Naive thymus-derived CD8-positive, alpha-beta T cell (primary cell): ENCODE data around the gene AHCYL1. TPM values are rescaled to one million over a fixed set of nuclear protein-coding genes. Genes with fewer than 3 reads are reported as not detected.
"Not testable (repeated sequence)": the region's sequence is repeated elsewhere in the genome, so short reads cannot be mapped to it uniquely, and the experiment has no call there.

Experiments
- ATAC-seq, 2 donors: fragments of 150-1000 bp; cut with Tn5 transposase in 1 of 2; sonication (Bioruptor Pico), chemical (Tn5 transposase) in 1 of 2; 1 replicate in 1 of 2; 2 replicates in 1 of 2; pipeline ENCODE4 v1.10.0; 2021; ENCODE audit warnings: mild to moderate bottlenecking in 2 of 2, moderate library complexity in 2 of 2
- POLR2A ChIA-PET: fragments of 350-600 bp; sonication (Branson Sonifier 250); formaldehyde crosslinking; loops from one replicate; lab custom pipeline; 2021; ENCODE audit warnings: antibody characterized with exemption; lab: Charles Lee
- DNase-seq, 10 donors: peaks; one replicate each; pipeline versions ENCODE4 v3.0.0 to v3.0.0-alpha.2; 2020 to 2022
- H3K27ac Mint-ChIP-seq, 10 donors: one replicate each; pipeline ENCODE4 v1.8.0; 2020 to 2022; ENCODE audit warnings: mild to moderate bottlenecking in 10 of 10, mixed read lengths in 10 of 10, moderate library complexity in 4 of 10, inconsistent platforms in 1 of 10
- H3K27me3 Mint-ChIP-seq, 5 donors: one replicate each; pipeline ENCODE4 v1.8.0; 2021 to 2022; ENCODE audit warnings: mixed read lengths in 5 of 5
- H3K36me3 Mint-ChIP-seq, 3 donors: one replicate each; pipeline ENCODE4 v1.8.0; 2020 to 2022; ENCODE audit warnings: mixed read lengths in 3 of 3, mild to moderate bottlenecking in 2 of 3, inconsistent platforms in 1 of 3
- H3K4me1 Mint-ChIP-seq, 4 donors: one replicate each; pipeline ENCODE4 v1.8.0; 2021 to 2022; ENCODE audit warnings: mixed read lengths in 4 of 4
- H3K4me3 Mint-ChIP-seq, 10 donors: one replicate each; pipeline ENCODE4 v1.8.0; 2020 to 2022; ENCODE audit warnings: mild to moderate bottlenecking in 10 of 10, mixed read lengths in 10 of 10, moderate library complexity in 6 of 10, inconsistent platforms in 1 of 10
- H3K9me3 Mint-ChIP-seq, 9 donors: one replicate each; pipeline ENCODE4 v1.8.0; 2020 to 2022; ENCODE audit warnings: mixed read lengths in 9 of 9, mild to moderate bottlenecking in 3 of 9, inconsistent platforms in 1 of 9, moderate library complexity in 1 of 9
- polyA plus RNA-seq, 3 donors: library from polyadenylated mRNA; unstranded; fragments of 300-500 nt; fragmentation: Illumina TruSeq; gene quantifications; one replicate each; pipeline ENCODE4 v1.2.3, GENCODE V29; 2021
- total RNA-seq, 8 experiments: library from RNA in 2 of 8; stranded (reverse) in 2 of 8; gene quantifications; one replicate each; pipeline ENCODE4 v1.2.3 and lab custom pipeline; 2021 to 2026

AHCYL1 gene
- total RNA-seq (10 to 100 TPM; 37.8 to 38.1 TPM), polyA plus RNA-seq (10 to 100 TPM; 36.8 to 38.6 (median 38.1) TPM), total RNA-seq (lab: John Stamatoyannopoulos, UW) (21.7 to 78.9 (median 72.1) reads per million in 6 experiments)

DNA sequence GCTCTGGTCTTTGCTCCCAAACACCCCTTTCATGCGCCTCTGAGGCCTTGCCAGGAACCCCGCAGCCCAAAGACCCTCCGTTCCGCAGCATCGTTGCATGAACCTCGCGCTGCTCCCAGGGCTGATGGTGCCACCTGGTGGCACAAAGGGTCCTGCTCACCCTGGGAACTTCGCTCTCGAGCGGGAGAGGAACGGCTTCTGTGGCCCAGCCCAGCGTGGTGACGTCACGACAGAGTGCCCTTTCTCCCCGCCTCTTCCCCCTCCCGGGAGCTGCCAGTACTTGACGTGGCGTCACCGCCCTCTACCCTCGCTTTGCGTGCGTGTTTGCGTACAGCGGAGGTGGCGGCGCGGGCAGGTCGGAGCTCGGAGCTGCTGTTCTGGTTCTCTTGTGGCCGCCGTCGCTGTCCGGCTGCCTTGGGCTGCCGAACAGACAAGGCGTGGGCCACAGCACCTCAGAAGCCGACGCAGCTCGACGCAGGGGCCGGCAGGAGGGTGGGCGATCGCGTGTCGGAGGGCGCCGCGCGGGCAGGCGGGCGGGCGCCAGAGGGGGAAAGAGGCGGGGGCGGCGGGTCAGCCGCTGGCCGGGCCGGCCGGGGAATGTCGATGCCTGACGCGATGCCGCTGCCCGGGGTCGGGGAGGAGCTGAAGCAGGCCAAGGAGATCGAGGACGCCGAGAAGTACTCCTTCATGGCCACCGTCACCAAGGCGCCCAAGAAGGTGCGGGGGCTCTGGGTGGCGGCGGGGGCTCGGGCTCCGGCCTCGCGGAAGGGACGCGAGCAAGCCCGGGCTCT, at the start of gene AHCYL1:
TSS of gene AHCYL1 (plus strand) at position 310 of the 791 bp plus-strand sequence. CDS start at position 598, 288 bp downstream.
- Mint-ChIP-seq H3K27me3 (peaks cover 0 to 1% (median 0%) of the 10 kb centered on the region in 5 donors), H3K36me3 (peaks cover 0 to 5% (median 0%) of the 10 kb centered on the region in 3 donors), H3K4me1 (peaks cover 22 to 50% (median 45%) of the 10 kb centered on the region in 4 donors), H3K9me3 (no peaks in the 10 kb centered on the region), H3K4me3 (peak within 1 kb of the TSS; percentile 96 to 99 (median 98)), H3K27ac (peak within 1 kb of the TSS; percentile 91 to 100 (median 98))
- DNase-seq (peak; percentile 96 to 99 (median 99)), ATAC-seq (peak; percentile 96 to 99)
- POLR2A ChIA-PET: interaction anchor here (0.5 to 3.9 kb wide), 21 partner anchors 9 to 563 kb away, joined by 3 to 32 read pairs (median 4); partner anchors contain the start of genes AMPD2, ATXN7L2, CYB561D1 and GNAI3

- ATAC-seq: no peak
- peaks cover 0 to 2% (median 0%) of the 10 kb centered on the region in 5 donors for H3K27me3 Mint-ChIP-seq
- peaks cover 0 to 4% (median 2%) of the 10 kb centered on the region in 4 donors for H3K4me1 Mint-ChIP-seq
- no peak overlapping the region for H3K27ac Mint-ChIP-seq
- no peak for DNase-seq
- H3K4me3 Mint-ChIP-seq: no peak overlapping the region
- peaks cover 0 to 21% (median 8%) of the 10 kb centered on the region in 3 donors for H3K36me3 Mint-ChIP-seq
- H3K9me3 Mint-ChIP-seq: peaks cover 8 to 38% (median 21%) of the 10 kb centered on the region in 9 donors
- POLR2A ChIA-PET: interaction anchor here (0.8 kb wide), 1 partner anchor 43 kb away, joined by 3 read pairs; no protein-coding TSS in a partner anchor
These were observed 49.1 kb upstream of the AHCYL1 start for GRCh38 chr1:109935451-109935900.

DNA sequence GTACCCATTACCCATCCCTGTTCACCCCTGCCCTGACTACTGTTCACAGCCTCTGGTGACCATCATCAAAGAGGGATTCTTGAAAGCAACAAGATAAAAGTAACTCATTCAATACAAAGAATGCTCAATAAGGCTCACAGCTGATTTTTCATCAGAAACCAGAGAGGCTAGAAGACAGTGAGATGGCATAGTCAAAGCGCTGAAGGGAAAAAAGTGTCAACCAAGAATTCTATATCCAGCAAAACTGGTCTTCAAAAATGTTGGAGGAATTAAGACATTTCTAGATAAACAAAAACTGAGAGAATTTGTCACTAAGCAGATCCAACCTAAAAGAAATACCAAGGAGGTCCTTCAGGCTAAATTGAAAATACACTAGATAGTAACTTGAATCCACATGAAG, 46.8 kb upstream of the AHCYL1 start:
- Mint-ChIP-seq H3K27ac (no peak overlapping the region), H3K4me1 (peaks cover 0 to 4% (median 2%) of the 10 kb centered on the region in 4 donors), H3K27me3 (peaks cover 0 to 2% (median 0%) of the 10 kb centered on the region in 5 donors), H3K36me3 (peaks cover 0 to 21% (median 8%) of the 10 kb centered on the region in 3 donors), H3K9me3 (peaks cover 8 to 38% (median 21%) of the 10 kb centered on the region in 9 donors), H3K4me3 (no peak overlapping the region)
- DNase-seq (no peak), ATAC-seq (no peak)
- POLR2A ChIA-PET: no interaction called here

GRCh38 chr1:109938556-109938955, 46.0 kb upstream of the AHCYL1 start:
- peaks cover 8 to 38% (median 21%) of the 10 kb centered on the region in 9 donors for H3K9me3 Mint-ChIP-seq
- H3K36me3 Mint-ChIP-seq: peaks cover 0 to 21% (median 8%) of the 10 kb centered on the region in 3 donors
- H3K4me3 Mint-ChIP-seq: no peak overlapping the region
- peaks cover 0 to 4% (median 2%) of the 10 kb centered on the region in 4 donors for H3K4me1 Mint-ChIP-seq
- H3K27me3 Mint-ChIP-seq: peaks cover 0 to 2% (median 0%) of the 10 kb centered on the region in 5 donors
- POLR2A ChIA-PET: no interaction called here
- no peak for ATAC-seq
- no peak overlapping the region for H3K27ac Mint-ChIP-seq
- no peak for DNase-seq

GRCh38 chr1:109942434-109942833, 42.1 kb upstream of the AHCYL1 start:
- H3K27me3 Mint-ChIP-seq: peaks cover 0 to 2% (median 0%) of the 10 kb centered on the region in 5 donors
- no peak overlapping the region for H3K4me3 Mint-ChIP-seq
- peaks cover 0 to 23% (median 13%) of the 10 kb centered on the region in 9 donors for H3K9me3 Mint-ChIP-seq
- peaks cover 0 to 12% (median 4%) of the 10 kb centered on the region in 3 donors for H3K36me3 Mint-ChIP-seq
- H3K27ac Mint-ChIP-seq: no peak overlapping the region
- ATAC-seq: no peak
- POLR2A ChIA-PET: no interaction called here
- no peak for DNase-seq
- H3K4me1 Mint-ChIP-seq: peaks cover 3 to 9% (median 6%) of the 10 kb centered on the region in 4 donors

DNA sequence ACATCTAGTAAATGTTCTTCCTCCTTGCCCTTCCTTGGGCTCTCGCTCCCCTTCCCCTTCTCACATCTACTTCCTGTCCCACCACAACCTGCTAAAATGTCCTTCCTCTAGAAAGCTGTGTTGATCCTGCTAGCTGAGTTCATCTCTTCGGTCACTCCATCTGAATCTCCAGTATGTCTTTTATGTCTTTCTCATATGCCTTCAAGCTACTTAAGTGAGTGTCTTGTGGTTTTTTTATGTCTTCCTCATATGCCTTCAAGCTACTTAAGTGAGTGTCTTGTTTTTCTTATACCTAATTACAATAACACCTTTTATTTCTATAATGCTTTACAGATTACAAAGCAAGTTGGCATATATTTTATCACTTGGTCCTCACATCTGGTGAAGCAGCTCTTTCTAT, 40.0 kb upstream of the AHCYL1 start:
- DNase-seq (no peak), ATAC-seq (no peak)
- Mint-ChIP-seq H3K27ac (peak overlapping the region in 1 of 10 donors; percentile 36), H3K9me3 (peaks cover 0 to 2% (median under 1%) of the 10 kb centered on the region in 9 donors), H3K27me3 (peaks cover 0 to 2% (median 0%) of the 10 kb centered on the region in 5 donors), H3K4me1 (peaks cover 3 to 9% (median 6%) of the 10 kb centered on the region in 4 donors), H3K4me3 (no peak overlapping the region), H3K36me3 (peaks cover 0 to 1% (median 0%) of the 10 kb centered on the region in 3 donors)
- POLR2A ChIA-PET: no interaction called here

GRCh38 chr1:109946511-109946910, 38.1 kb upstream of the AHCYL1 start:
- DNase-seq (no peak), ATAC-seq (no peak)
- no peaks in the 10 kb centered on the region for H3K9me3 Mint-ChIP-seq
- no peak overlapping the region for H3K4me3 Mint-ChIP-seq
- H3K4me1 Mint-ChIP-seq: peaks cover 3 to 9% (median 6%) of the 10 kb centered on the region in 4 donors
- peaks cover 0 to 2% (median 0%) of the 10 kb centered on the region in 5 donors for H3K27me3 Mint-ChIP-seq
- H3K36me3 Mint-ChIP-seq: no peaks in the 10 kb centered on the region
- H3K27ac Mint-ChIP-seq: no peak overlapping the region
- POLR2A ChIA-PET: no interaction called here

DNA sequence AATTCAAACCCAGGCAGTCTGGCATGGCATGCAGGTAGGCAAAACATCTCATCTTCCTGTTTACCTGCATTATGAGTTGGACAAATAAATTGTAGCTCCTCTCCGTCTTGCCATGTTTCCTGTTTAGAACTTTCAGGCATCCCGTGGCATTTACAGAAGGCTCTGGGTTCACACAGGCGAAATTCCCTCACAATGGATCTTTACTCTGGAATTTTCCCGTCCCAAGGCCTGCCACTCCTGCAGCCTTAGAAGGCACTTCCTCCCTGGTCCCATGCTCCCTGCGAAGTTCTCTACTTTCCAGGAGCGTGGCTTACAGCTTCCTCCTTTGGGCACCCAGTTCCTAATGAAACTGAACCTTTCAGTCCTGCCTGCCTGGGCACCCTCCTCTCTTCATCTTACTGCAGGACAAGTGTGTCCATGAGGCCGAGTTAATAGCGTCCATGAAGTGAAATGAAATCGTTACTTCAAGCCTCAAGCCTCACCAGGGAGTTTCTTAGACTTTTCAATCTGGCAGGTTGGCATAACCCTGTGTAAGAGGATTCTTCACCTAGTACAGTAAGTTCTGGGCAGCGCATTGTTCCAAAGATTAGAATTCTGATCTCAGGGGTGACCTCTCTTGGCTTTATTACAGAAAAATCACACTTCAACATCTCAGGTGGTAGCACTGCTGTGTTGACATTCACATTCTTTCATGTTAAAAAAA, 36.8 kb upstream of the AHCYL1 start:
- Mint-ChIP-seq H3K9me3 (no peaks in the 10 kb centered on the region), H3K4me1 (peaks cover 3 to 9% (median 6%) of the 10 kb centered on the region in 4 donors), H3K27me3 (peaks cover 0 to 2% (median 0%) of the 10 kb centered on the region in 5 donors), H3K4me3 (no peak overlapping the region), H3K27ac (peak overlapping the region in 1 of 10 donors; percentile 23), H3K36me3 (no peaks in the 10 kb centered on the region)
- no peak for DNase-seq
- POLR2A ChIA-PET: no interaction called here
- ATAC-seq: no peak

DNA sequence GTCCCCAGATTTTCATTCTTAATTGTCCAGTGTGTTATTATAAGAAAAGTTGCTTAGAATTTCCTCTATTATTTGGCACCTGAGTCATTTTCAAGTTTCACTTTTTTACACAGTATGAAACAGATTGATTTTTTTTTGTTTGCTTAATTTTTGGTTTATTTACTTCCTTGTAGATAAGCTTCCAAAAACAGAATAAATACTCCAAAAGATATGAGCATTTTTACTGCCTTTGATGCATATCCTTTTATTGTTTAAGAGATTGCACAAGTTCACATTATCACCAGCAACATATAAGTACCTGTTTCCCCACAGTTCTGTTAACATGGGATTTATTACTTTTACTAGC, 36.3 kb upstream of the AHCYL1 start:
- no peak overlapping the region for H3K4me3 Mint-ChIP-seq
- peaks cover 3 to 9% (median 6%) of the 10 kb centered on the region in 4 donors for H3K4me1 Mint-ChIP-seq
- POLR2A ChIA-PET: no interaction called here
- H3K27me3 Mint-ChIP-seq: peaks cover 0 to 2% (median 0%) of the 10 kb centered on the region in 5 donors
- ATAC-seq (no peak), DNase-seq (no peak)
- H3K36me3 Mint-ChIP-seq: no peaks in the 10 kb centered on the region
- no peak overlapping the region for H3K27ac Mint-ChIP-seq
- H3K9me3 Mint-ChIP-seq: no peaks in the 10 kb centered on the region

DNA sequence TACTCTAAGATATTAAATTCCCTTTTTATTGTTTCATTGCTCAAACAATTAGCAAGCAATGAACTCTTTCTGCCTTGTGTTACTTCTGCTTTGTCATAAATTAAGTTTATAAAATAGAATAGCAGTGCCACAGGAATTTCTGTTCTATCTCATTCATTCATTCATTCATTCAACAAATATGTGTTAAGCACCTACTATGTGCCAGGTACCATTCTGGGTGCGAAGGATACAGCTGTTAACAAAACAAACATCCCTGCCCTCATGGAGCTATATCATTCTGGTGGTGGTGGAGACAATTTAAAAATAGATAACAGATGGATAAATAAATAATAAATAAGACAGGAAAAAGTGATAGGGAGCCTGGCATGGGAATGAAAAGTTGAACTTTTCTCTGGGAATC, 34.5 kb upstream of the AHCYL1 start:
- ATAC-seq (no peak), DNase-seq (no peak)
- POLR2A ChIA-PET: no interaction called here
- Mint-ChIP-seq H3K36me3 (no peaks in the 10 kb centered on the region), H3K4me3 (no peak overlapping the region), H3K27me3 (no peaks in the 10 kb centered on the region), H3K27ac (no peak overlapping the region), H3K9me3 (no peaks in the 10 kb centered on the region), H3K4me1 (peaks cover 0 to under 1% (median 0%) of the 10 kb centered on the region in 4 donors)

DNA sequence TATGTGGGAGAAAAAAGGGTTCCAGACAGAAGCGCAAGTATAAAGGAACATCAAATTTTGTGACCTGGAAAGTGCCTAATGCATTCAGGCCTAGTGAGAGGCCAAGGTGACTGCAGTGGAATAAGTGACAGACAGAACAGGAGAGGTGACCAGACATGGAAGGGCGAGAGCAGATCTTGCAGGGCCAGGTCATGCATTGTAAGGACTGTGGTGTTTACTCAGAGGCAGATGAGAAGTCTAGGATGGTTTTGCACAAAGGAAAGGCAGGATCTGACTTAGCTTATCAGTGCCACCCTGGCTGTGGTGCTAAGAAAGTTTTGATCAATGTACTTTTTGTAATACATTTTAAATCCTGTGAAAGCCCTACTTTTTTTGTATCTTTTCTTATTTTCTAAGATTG, 34.1 kb upstream of the AHCYL1 start:
- no peaks in the 10 kb centered on the region for H3K9me3 Mint-ChIP-seq
- H3K27ac Mint-ChIP-seq: no peak overlapping the region
- POLR2A ChIA-PET: interaction anchor here (0.7 kb wide), 1 partner anchor 38 kb away, joined by 3 read pairs; no protein-coding TSS in a partner anchor
- ATAC-seq (no peak), DNase-seq (no peak)
- no peak overlapping the region for H3K4me3 Mint-ChIP-seq
- peaks cover 0 to 2% (median 0%) of the 10 kb centered on the region in 5 donors for H3K27me3 Mint-ChIP-seq
- H3K4me1 Mint-ChIP-seq: no peaks in the 10 kb centered on the region
- H3K36me3 Mint-ChIP-seq: no peaks in the 10 kb centered on the region

DNA sequence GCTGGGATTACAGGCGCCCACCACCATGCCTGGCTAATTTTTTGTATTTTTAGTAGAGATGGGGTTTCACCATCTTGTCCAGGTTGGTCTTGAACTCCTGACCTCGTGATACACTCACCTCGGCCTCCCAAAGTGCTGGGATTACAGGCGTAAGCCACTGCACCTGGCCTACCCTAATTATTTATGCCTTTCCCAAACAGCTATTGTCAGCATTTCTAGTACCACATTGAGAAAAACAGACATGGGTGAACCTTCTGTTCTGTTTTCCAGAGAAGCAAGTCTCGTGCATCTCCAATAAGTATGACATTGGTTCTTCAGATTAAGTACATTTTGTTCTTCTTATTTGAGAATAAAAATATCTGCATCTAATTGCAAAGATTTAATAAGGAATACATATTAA, 33.1 kb upstream of the AHCYL1 start:
- H3K4me1 Mint-ChIP-seq, H3K27me3 Mint-ChIP-seq, H3K36me3 Mint-ChIP-seq, DNase-seq, H3K27ac Mint-ChIP-seq, POLR2A ChIA-PET, ATAC-seq, H3K4me3 Mint-ChIP-seq, H3K9me3 Mint-ChIP-seq: not testable (repeated sequence)
